Measurements from ENCODE around the gene NCAM1. TPM values are rescaled to one million over a fixed set of nuclear protein-coding genes. Genes with fewer than 3 reads are reported as not detected.

Gene NCAM1
- total RNA-seq, 3 donors from 2014 or later = 6.3 to 97.0 (median 9.3) TPM

DNA sequence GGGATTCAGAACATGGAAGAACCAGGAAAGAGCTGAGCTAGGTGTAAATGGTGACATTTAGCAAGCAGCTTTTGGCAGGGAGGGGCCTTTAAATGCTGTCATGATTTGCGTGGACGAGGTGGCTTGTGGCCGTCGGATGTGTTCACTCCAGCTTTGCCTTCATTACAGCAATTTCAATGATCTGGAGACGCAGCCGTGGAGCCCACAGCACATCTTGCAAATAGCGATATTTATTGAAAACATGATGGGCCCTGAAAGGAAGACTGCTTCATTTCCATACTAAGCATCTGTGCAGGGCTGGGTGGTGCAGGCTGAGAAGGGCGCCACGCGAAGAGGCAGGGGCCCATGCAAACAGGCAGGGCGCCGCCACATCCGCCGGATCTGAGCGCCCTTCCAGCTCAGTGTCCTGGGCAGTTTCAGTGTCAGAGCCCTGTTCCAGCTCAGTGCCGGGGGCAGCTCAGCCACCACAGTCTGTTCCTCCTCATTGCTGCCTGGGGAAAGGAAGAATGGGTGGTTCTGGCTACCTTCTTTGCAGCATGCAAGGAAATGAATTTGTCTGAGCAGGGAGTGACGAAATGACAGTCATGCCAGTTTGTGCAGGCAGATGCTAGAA lies 242.0 kb downstream of the NCAM1 start:
- Histone ChIP-seq H3K9me3 (no peaks in the 10 kb centered on the region), H3K36me3 (ENCODE audit: low read depth) (no peaks in the 10 kb centered on the region), H3K4me1 (ENCODE audit: low read depth) (no peaks in the 10 kb centered on the region), H3K4me3 (no peak overlapping the region)
- intact Hi-C loops (cut with DNase I, micrococcal nuclease) = no loop called here
- TF ChIP-seq, protein P1, sequence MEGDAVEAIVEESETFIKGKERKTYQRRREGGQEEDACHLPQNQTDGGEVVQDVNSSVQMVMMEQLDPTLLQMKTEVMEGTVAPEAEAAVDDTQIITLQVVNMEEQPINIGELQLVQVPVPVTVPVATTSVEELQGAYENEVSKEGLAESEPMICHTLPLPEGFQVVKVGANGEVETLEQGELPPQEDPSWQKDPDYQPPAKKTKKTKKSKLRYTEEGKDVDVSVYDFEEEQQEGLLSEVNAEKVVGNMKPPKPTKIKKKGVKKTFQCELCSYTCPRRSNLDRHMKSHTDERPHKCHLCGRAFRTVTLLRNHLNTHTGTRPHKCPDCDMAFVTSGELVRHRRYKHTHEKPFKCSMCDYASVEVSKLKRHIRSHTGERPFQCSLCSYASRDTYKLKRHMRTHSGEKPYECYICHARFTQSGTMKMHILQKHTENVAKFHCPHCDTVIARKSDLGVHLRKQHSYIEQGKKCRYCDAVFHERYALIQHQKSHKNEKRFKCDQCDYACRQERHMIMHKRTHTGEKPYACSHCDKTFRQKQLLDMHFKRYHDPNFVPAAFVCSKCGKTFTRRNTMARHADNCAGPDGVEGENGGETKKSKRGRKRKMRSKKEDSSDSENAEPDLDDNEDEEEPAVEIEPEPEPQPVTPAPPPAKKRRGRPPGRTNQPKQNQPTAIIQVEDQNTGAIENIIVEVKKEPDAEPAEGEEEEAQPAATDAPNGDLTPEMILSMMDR (IDR thresholded peaks at IDR 0.05) = no peak
- ATAC-seq (no peak), DNase-seq (no peak)

DNA sequence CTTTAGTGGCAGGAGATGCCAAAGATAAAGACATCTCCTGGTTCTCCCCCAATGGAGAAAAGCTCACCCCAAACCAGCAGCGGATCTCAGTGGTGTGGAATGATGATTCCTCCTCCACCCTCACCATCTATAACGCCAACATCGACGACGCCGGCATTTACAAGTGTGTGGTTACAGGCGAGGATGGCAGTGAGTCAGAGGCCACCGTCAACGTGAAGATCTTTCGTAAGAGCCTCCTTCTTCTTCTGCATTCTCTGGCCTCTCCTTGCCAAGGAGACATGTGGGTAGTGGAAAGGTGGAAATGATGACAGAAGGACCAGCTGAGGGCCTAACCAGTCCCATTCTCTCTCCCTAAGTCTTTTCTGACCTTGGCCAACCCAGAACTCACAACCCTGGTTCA lies 243.1 kb downstream of the NCAM1 start:
- intact Hi-C loops (cut with DNase I, micrococcal nuclease) = no loop called here
- Histone ChIP-seq H3K36me3 (ENCODE audit: low read depth) (no peaks in the 10 kb centered on the region), H3K9me3 (no peaks in the 10 kb centered on the region), H3K4me1 (ENCODE audit: low read depth) (no peaks in the 10 kb centered on the region), H3K4me3 (no peak overlapping the region)
- DNase-seq = no peak
- TF ChIP-seq, protein P1 (IDR thresholded peaks at IDR 0.05) = no peak
- ATAC-seq = no peak

DNA sequence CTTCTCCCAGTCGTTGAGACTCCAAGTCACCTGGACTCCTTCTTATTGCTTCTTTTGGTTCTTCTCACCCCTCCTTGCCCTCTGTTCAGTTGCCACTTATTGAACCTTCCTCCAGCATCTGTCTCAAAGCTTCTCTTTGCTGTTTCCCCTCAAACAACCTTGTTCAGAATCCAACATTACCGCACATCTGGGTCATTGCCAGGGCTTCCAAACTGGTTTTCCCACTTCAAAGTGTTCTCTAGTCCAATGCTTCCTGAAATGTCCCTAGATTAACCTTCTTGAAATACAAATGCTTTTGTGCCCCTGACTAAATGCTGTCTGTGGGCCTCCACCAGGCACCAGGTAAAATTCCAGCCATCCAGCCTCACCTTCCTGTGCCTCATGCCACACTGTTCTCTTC lies 252.3 kb downstream of the NCAM1 start:
- Histone ChIP-seq H3K4me3 (no peak overlapping the region), H3K4me1 (ENCODE audit: low read depth) (no peaks in the 10 kb centered on the region), H3K36me3 (ENCODE audit: low read depth) (no peaks in the 10 kb centered on the region), H3K9me3 (no peaks in the 10 kb centered on the region)
- intact Hi-C loops (cut with DNase I, micrococcal nuclease) = no loop called here
- TF ChIP-seq, protein P1 (IDR thresholded peaks at IDR 0.05) = no peak
- ATAC-seq (no peak), DNase-seq (no peak)

DNA sequence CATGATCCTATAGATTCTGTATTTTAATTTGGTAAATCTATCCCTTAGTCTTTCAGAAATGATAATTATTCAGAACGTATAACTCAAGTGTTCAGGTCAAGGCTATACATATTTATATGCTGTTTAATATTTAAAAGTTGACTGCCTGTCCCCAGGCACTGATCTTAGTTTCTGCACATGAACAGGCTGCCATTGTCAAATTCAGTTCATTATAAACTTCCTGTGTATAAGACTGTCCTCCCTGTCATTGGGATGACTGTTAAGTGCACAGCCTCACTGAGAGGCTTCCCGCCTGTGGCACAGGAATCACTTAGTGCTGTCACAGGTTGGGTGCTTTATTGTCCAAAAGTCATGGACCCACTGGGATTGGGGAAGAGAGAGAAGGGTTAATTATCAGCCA lies 261.0 kb downstream of the NCAM1 start:
- Histone ChIP-seq H3K4me3 (no peak overlapping the region), H3K36me3 (ENCODE audit: low read depth) (no peaks in the 10 kb centered on the region), H3K9me3 (no peaks in the 10 kb centered on the region), H3K4me1 (ENCODE audit: low read depth) (no peaks in the 10 kb centered on the region)
- no peak for ATAC-seq
- TF ChIP-seq, protein P1 (IDR thresholded peaks at IDR 0.05) = no peak
- intact Hi-C loops (cut with DNase I, micrococcal nuclease) = no loop called here
- no peak for DNase-seq

DNA sequence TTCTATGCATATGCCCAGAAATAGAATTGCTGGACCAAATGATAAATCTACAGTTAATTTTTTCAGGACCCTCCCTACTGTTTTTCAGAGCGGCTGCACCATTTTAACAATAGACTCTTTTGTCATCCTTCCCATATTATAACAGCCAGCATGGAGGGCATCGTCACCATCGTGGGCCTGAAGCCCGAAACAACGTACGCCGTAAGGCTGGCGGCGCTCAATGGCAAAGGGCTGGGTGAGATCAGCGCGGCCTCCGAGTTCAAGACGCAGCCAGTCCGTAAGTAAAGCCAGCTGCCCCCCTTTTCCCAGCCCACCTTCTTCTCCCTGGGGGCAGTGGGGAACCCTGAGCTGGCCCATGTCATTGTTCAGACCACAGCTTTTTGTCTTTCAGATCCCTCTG lies 273.7 kb downstream of the NCAM1 start:
- intact Hi-C loops (cut with DNase I, micrococcal nuclease) = no loop called here
- H3K36me3 ChIP-seq (ENCODE audit: low read depth) = no peaks in the 10 kb centered on the region
- ATAC-seq (no peak), DNase-seq (no peak)
- no peaks in the 10 kb centered on the region for H3K9me3 ChIP-seq
- no peaks in the 10 kb centered on the region for H3K4me1 ChIP-seq (ENCODE audit: low read depth)
- TF ChIP-seq, protein P1 (IDR thresholded peaks at IDR 0.05) = no peak
- no peak overlapping the region for H3K4me3 ChIP-seq

DNA sequence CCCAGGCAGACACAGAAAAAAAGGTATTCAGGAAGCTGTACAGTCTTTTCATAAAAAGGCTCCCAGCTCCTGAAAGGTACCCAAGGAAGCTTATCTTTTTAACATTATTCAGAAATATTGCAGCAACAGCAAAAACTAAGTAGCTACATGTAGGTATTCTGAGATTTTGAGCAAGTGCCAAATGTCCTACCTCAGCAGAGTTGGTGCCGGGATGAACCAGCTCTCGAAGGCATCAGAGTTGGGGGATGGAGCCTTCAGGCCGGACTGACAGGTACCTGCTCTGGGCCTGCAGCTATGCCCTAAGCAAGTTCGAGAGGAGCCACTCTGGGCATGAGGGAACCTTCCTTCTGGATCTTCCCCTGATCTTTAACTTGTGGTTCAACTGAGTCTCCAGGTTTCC lies 276.0 kb downstream of the NCAM1 start:
- no peak for ATAC-seq
- H3K4me1 ChIP-seq (ENCODE audit: low read depth) = no peaks in the 10 kb centered on the region
- no peak overlapping the region for H3K4me3 ChIP-seq
- no peaks in the 10 kb centered on the region for H3K9me3 ChIP-seq
- no peaks in the 10 kb centered on the region for H3K36me3 ChIP-seq (ENCODE audit: low read depth)
- TF ChIP-seq, protein P1 (IDR thresholded peaks at IDR 0.05) = no peak
- intact Hi-C loops (cut with DNase I, micrococcal nuclease) = no loop called here
- no peak for DNase-seq

Measured in mucosa of descending colon (tissue), 3 donors.